ENCODE measurements around the gene PPIG.
"Not testable (repeated sequence)": the region's sequence is repeated elsewhere in the genome, so short reads cannot be mapped to it uniquely, and the experiment has no call there.

PPIG gene

DNA sequence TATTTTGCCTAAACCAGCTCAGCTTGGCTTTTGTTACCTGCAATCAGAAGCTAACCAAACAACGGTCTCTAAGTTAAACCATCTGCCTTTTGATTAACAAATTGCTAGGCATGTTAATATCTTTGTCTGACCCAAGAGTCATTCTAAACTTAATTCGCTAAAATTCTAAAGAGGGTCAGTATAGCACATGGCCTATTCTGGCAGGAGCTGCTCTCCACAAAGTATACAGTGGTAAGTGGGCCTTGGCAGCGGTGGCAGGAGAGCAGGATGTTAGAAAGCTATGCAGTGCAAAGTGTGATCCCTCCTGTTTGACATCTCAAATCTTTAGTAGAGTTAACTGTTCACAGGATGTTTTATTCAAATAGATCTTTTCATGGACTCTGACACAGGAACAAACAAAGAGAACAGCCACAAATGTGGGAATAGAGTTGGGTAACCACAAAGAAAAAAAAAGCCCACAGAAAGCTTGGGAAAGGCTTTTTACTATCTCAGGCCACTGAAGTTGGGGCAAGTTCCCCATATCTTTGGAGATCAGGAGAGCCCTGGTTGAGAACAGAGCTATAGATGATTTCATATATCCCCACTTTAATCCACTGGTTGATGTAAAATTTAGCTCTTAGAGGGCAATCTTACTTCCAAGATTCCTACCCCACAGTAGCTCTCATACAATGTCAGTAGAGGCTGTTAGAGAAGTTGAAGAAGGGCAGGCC, 99.4 kb downstream of the PPIG start:
- no peaks in the 10 kb centered on the region for H3K9me3 ChIP-seq (ENCODE audit: control insufficient read depth, insufficient read depth, low read depth, low read length)
- no peak for TF ChIP-seq GLIS2 (tag by site-specific recombination; IDR thresholded peaks at IDR 0.05)
- TF ChIP-seq ZNF600 (tag by site-specific recombination; IDR thresholded peaks at IDR 0.05), result no peak
- TF ChIP-seq ZNF513 (tag by site-specific recombination; IDR thresholded peaks at IDR 0.05), result no peak
- TF ChIP-seq OVOL3 (tag by site-specific recombination; IDR thresholded peaks at IDR 0.05), result no peak
- no peak for TF ChIP-seq GLI2 (tag by site-specific recombination; IDR thresholded peaks at IDR 0.05; ENCODE audit: borderline replicate concordance, low read depth)
- TF ChIP-seq ZNF654 (tag by site-specific recombination; IDR thresholded peaks at IDR 0.05; ENCODE audit: low read depth), result no peak
- no peak for TF ChIP-seq OSR2 (tag by site-specific recombination; IDR thresholded peaks at IDR 0.05)
- TF ChIP-seq ZNF341 (tag by site-specific recombination; IDR thresholded peaks at IDR 0.05; ENCODE audit: low read depth), result no peak
- no peak for TF ChIP-seq KLF10 (tag by site-specific recombination; IDR thresholded peaks at IDR 0.05)
- TF ChIP-seq MYNN (tag by site-specific recombination; IDR thresholded peaks at IDR 0.05; ENCODE audit: borderline replicate concordance), result no peak
- no peak for TF ChIP-seq ZNF266 (tag by site-specific recombination; IDR thresholded peaks at IDR 0.05; ENCODE audit: low read depth)
- TF ChIP-seq ZBTB48 (tag by site-specific recombination; IDR thresholded peaks at IDR 0.05), result no peak
- no peak for TF ChIP-seq SETDB1 (IDR thresholded peaks at IDR 0.05; ENCODE audit: insufficient read length, low read length)
- no peak for TF ChIP-seq ZNF155 (tag by site-specific recombination; IDR thresholded peaks at IDR 0.05)
- TF ChIP-seq, protein P1, sequence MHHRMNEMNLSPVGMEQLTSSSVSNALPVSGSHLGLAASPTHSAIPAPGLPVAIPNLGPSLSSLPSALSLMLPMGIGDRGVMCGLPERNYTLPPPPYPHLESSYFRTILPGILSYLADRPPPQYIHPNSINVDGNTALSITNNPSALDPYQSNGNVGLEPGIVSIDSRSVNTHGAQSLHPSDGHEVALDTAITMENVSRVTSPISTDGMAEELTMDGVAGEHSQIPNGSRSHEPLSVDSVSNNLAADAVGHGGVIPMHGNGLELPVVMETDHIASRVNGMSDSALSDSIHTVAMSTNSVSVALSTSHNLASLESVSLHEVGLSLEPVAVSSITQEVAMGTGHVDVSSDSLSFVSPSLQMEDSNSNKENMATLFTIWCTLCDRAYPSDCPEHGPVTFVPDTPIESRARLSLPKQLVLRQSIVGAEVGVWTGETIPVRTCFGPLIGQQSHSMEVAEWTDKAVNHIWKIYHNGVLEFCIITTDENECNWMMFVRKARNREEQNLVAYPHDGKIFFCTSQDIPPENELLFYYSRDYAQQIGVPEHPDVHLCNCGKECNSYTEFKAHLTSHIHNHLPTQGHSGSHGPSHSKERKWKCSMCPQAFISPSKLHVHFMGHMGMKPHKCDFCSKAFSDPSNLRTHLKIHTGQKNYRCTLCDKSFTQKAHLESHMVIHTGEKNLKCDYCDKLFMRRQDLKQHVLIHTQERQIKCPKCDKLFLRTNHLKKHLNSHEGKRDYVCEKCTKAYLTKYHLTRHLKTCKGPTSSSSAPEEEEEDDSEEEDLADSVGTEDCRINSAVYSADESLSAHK (tag by site-specific recombination; IDR thresholded peaks at IDR 0.05), result no peak
- no peaks in the 10 kb centered on the region for H3K36me3 ChIP-seq (ENCODE audit: control insufficient read depth in 2 of 2, insufficient read depth in 1 of 2, low read length in 2 of 2)
- CTCF ChIA-PET, result interaction anchor here (0.6 to 1.0 kb wide), 2 partner anchors 9 to 10 kb away, joined by 3 read pairs; no protein-coding TSS in a partner anchor
- no peak overlapping the region for H3K27ac ChIP-seq (ENCODE audit: extremely low read depth, low read depth, low read length)
- H3K4me1 ChIP-seq (ENCODE audit: control insufficient read depth, insufficient read depth, low read length), result no peaks in the 10 kb centered on the region
- POLR2A ChIA-PET, result interaction anchor here (0.5 kb wide), 1 partner anchor 56 kb away, joined by 3 read pairs; no protein-coding TSS in a partner anchor
- no peak overlapping the region for H3K4me3 ChIP-seq (ENCODE audit: low read depth, low read length)

DNA sequence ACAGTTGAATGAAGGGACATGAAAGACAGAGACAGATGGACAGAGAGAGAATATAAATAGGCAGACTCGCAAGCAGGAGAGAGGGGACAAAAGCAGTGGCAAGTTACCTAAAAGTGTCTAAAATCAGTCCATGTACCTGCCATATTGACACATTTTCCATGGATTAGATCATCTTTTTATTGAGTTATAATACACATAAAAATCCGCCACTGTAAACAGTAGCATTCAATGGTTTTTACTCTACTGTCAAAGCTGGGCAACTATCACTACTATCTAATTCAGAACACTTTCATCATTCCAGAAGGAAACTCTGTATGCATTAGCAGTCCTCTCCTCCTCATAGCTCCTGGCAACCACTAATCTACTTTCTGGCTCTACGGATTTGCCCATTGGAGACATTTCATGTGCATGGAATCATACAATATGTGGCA, 100.0 kb downstream of the PPIG start:
- ChIA-PET CTCF (no interaction called here), POLR2A (no interaction called here)
- H3K4me3 ChIP-seq (ENCODE audit: low read depth, low read length), result no peak overlapping the region

GRCh38 chr2:169684712-169685111, 100.6 kb downstream of the PPIG start:
- H3K36me3 ChIP-seq (ENCODE audit: control insufficient read depth in 2 of 2, insufficient read depth in 1 of 2, low read length in 2 of 2); H3K9me3 ChIP-seq (ENCODE audit: control insufficient read depth, insufficient read depth, low read depth, low read length); H3K4me1 ChIP-seq (ENCODE audit: control insufficient read depth, insufficient read depth, low read length); H3K4me3 ChIP-seq (ENCODE audit: low read depth, low read length); H3K27ac ChIP-seq (ENCODE audit: extremely low read depth, low read depth, low read length); POLR2A ChIA-PET; CTCF ChIA-PET: not testable (repeated sequence)
- peak; percentile 33; the same call in 1 of the 2 replicates for TF ChIP-seq ZNF146 (tag by site-specific recombination; IDR thresholded peaks at IDR 0.05)

More for the DNA sequence above, 100.0 kb downstream of the PPIG start:
- H3K27ac ChIP-seq (ENCODE audit: extremely low read depth, low read depth, low read length), result no peak overlapping the region
- TF ChIP-seq, protein P2, sequence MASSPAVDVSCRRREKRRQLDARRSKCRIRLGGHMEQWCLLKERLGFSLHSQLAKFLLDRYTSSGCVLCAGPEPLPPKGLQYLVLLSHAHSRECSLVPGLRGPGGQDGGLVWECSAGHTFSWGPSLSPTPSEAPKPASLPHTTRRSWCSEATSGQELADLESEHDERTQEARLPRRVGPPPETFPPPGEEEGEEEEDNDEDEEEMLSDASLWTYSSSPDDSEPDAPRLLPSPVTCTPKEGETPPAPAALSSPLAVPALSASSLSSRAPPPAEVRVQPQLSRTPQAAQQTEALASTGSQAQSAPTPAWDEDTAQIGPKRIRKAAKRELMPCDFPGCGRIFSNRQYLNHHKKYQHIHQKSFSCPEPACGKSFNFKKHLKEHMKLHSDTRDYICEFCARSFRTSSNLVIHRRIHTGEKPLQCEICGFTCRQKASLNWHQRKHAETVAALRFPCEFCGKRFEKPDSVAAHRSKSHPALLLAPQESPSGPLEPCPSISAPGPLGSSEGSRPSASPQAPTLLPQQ (tag by site-specific recombination; IDR thresholded peaks at IDR 0.05), result no peak
- H3K9me3 ChIP-seq (ENCODE audit: control insufficient read depth, insufficient read depth, low read depth, low read length), result no peaks in the 10 kb centered on the region
- H3K4me1 ChIP-seq (ENCODE audit: control insufficient read depth, insufficient read depth, low read length), result no peaks in the 10 kb centered on the region
- no peaks in the 10 kb centered on the region for H3K36me3 ChIP-seq (ENCODE audit: control insufficient read depth in 2 of 2, insufficient read depth in 1 of 2, low read length in 2 of 2)

- H3K4me1 ChIP-seq (ENCODE audit: control insufficient read depth, insufficient read depth, low read length); H3K4me3 ChIP-seq (ENCODE audit: low read depth, low read length); H3K36me3 ChIP-seq (ENCODE audit: control insufficient read depth in 2 of 2, insufficient read depth in 1 of 2, low read length in 2 of 2); H3K9me3 ChIP-seq (ENCODE audit: control insufficient read depth, insufficient read depth, low read depth, low read length); CTCF ChIA-PET; H3K27ac ChIP-seq (ENCODE audit: extremely low read depth, low read depth, low read length); POLR2A ChIA-PET: not testable (repeated sequence)
Measured at GRCh38 chr2:169686825-169687224, 102.7 kb downstream of the PPIG start.

Measured in HEK293 (cell line).